ENCODE data around the gene UROS.

The UROS gene

DNA sequence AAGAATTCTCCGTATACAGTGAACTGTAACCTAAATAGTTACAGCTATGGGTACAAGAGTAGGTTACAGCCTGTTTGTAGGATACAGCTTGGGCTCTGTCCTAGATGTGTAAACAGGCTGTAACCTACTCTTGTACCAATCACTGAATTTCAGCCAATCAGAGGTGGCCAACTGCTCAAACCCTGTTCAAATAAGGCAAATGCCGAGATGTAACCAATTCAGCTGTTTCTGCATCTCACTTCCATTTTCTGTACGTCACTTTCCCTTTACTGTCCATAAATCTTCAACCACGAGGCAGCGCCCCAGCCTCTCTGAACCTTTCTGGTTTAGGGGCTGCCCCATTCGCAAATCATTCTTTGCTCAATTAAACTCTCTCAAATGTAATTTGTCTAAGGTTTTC, 39.1 kb downstream of the UROS start:
- Histone ChIP-seq H3K27ac (ENCODE audit: low read depth, low read length) (no peak overlapping the region), H3K9me3 (ENCODE audit: insufficient read depth, low read depth, low read length) (no peaks in the 10 kb centered on the region), H3K36me3 (ENCODE audit: insufficient read depth, low read length) (no peaks in the 10 kb centered on the region), H3K27me3 (ENCODE audit: insufficient read depth, low read length) (no peaks in the 10 kb centered on the region), H3K9ac (ENCODE audit: low read depth, low read length) (no peak overlapping the region), H3K4me3 (ENCODE audit: low read length) (no peak overlapping the region), H3K4me1 (ENCODE audit: insufficient read depth, low read length) (no peaks in the 10 kb centered on the region)
- 95% methylated on average over 6 of the region's 6 CpGs for WGBS

DNA sequence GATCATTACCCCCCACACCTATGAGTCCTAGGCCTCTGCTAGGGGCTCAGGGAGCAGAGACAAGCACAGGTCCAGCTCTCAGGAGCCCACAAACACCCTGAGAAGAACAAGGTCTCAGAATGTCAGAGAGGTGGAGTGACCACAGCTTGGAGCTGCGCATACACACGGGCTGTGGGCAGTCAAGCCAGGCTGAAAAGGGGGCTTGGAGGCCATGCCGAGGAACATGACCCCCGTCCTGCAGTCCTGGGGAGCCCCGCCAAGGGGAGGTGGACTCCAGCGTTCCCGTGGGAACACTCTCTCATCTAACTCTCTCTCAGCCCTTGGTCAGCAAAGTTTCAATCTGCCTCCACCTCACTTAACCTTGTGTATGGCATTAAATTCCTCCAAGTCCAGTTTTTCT, 39.6 kb downstream of the UROS start:
- Histone ChIP-seq H3K36me3 (ENCODE audit: insufficient read depth, low read length) (no peaks in the 10 kb centered on the region), H3K9ac (ENCODE audit: low read depth, low read length) (no peak overlapping the region), H3K9me3 (ENCODE audit: insufficient read depth, low read depth, low read length) (no peaks in the 10 kb centered on the region), H3K4me1 (ENCODE audit: insufficient read depth, low read length) (no peaks in the 10 kb centered on the region), H3K27ac (ENCODE audit: low read depth, low read length) (no peak overlapping the region), H3K27me3 (ENCODE audit: insufficient read depth, low read length) (no peaks in the 10 kb centered on the region), H3K4me3 (ENCODE audit: low read length) (no peak overlapping the region)
- WGBS, result 95% methylated on average over 7 of the region's 7 CpGs

- no peak overlapping the region for H3K9ac ChIP-seq (ENCODE audit: low read depth, low read length)
- H3K4me3 ChIP-seq (ENCODE audit: low read length), result no peak overlapping the region
- WGBS, result 86% methylated on average over 11 of the region's 11 CpGs
- H3K36me3 ChIP-seq (ENCODE audit: insufficient read depth, low read length), result no peaks in the 10 kb centered on the region
- no peaks in the 10 kb centered on the region for H3K27me3 ChIP-seq (ENCODE audit: insufficient read depth, low read length)
- H3K9me3 ChIP-seq (ENCODE audit: insufficient read depth, low read depth, low read length), result no peaks in the 10 kb centered on the region
- no peak overlapping the region for H3K27ac ChIP-seq (ENCODE audit: low read depth, low read length)
- H3K4me1 ChIP-seq (ENCODE audit: insufficient read depth, low read length), result no peaks in the 10 kb centered on the region
These were observed 40.4 kb downstream of the UROS start for GRCh38 chr10:125782616-125783015.

DNA sequence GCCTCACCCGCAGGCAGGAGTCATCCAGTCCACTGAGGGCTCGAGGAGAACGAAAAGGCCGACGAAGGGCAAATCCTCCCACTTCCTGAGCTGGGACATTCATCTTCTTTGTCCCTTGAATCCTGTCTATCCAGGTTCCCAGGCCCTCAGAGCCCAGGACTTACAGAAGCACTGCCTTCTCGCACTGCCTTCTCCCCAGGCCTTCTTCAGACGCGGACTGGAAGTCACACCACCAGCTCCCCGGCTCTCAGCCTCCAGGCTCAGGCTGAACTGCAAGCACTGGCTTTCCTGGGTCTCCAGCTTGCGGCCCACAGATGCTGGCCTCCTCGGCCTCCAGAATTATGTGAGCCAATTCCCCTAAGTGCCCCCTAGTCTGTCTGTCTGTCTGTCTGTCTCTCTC, 41.0 kb downstream of the UROS start:
- Histone ChIP-seq H3K36me3 (ENCODE audit: insufficient read depth, low read length) (no peaks in the 10 kb centered on the region), H3K9ac (ENCODE audit: low read depth, low read length) (no peak overlapping the region), H3K27me3 (ENCODE audit: insufficient read depth, low read length) (no peaks in the 10 kb centered on the region), H3K4me3 (ENCODE audit: low read length) (no peak overlapping the region), H3K27ac (ENCODE audit: low read depth, low read length) (no peak overlapping the region), H3K4me1 (ENCODE audit: insufficient read depth, low read length) (no peaks in the 10 kb centered on the region), H3K9me3 (ENCODE audit: insufficient read depth, low read depth, low read length) (no peaks in the 10 kb centered on the region)
- WGBS, result 92% methylated on average over 11 of the region's 11 CpGs

DNA sequence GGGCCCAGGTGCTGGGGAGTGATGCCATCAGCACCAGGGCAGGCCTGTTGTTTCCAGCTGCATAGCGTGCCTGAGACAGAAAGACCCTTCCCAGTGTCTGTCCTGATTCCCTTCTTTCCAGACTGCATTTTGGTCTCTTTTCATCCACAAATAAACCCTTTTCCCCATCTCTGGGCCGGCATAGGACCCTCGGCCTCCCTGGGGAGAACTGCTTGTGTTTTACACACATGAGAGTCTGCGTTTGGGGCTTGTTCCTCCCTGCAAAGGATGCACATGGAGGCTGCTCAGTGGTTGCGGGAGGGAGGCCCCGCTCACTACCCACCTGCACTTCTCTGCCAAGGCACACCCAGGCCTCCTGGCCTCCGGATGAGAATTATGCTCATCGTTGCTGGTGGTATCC, 41.7 kb downstream of the UROS start:
- Histone ChIP-seq H3K4me3 (ENCODE audit: low read length) (no peak overlapping the region), H3K27ac (ENCODE audit: low read depth, low read length) (no peak overlapping the region), H3K4me1 (ENCODE audit: insufficient read depth, low read length) (no peaks in the 10 kb centered on the region), H3K27me3 (ENCODE audit: insufficient read depth, low read length) (no peaks in the 10 kb centered on the region), H3K36me3 (ENCODE audit: insufficient read depth, low read length) (no peaks in the 10 kb centered on the region), H3K9ac (ENCODE audit: low read depth, low read length) (no peak overlapping the region), H3K9me3 (ENCODE audit: insufficient read depth, low read depth, low read length) (no peaks in the 10 kb centered on the region)
- WGBS, result 94% methylated on average over 8 of the region's 8 CpGs

GRCh38 chr10:125779403-125780327, 43.4 kb downstream of the UROS start:
- H3K27me3 ChIP-seq (ENCODE audit: insufficient read depth, low read length), result no peaks in the 10 kb centered on the region
- H3K36me3 ChIP-seq (ENCODE audit: insufficient read depth, low read length), result no peaks in the 10 kb centered on the region
- no peak overlapping the region for H3K4me3 ChIP-seq (ENCODE audit: low read length)
- H3K9ac ChIP-seq (ENCODE audit: low read depth, low read length), result no peak overlapping the region
- no peaks in the 10 kb centered on the region for H3K9me3 ChIP-seq (ENCODE audit: insufficient read depth, low read depth, low read length)
- no peaks in the 10 kb centered on the region for H3K4me1 ChIP-seq (ENCODE audit: insufficient read depth, low read length)
- 84% methylated on average over 10 of the region's 10 CpGs for WGBS
- no peak overlapping the region for H3K27ac ChIP-seq (ENCODE audit: low read depth, low read length)

GRCh38 chr10:125778556-125778955, 44.5 kb downstream of the UROS start:
- H3K4me1 ChIP-seq (ENCODE audit: insufficient read depth, low read length), result no peaks in the 10 kb centered on the region
- H3K9me3 ChIP-seq (ENCODE audit: insufficient read depth, low read depth, low read length), result no peaks in the 10 kb centered on the region
- H3K36me3 ChIP-seq (ENCODE audit: insufficient read depth, low read length), result no peaks in the 10 kb centered on the region
- H3K4me3 ChIP-seq (ENCODE audit: low read length), result no peak overlapping the region
- no peak overlapping the region for H3K27ac ChIP-seq (ENCODE audit: low read depth, low read length)
- no peak overlapping the region for H3K9ac ChIP-seq (ENCODE audit: low read depth, low read length)
- no peaks in the 10 kb centered on the region for H3K27me3 ChIP-seq (ENCODE audit: insufficient read depth, low read length)
- WGBS, result 73% methylated on average over 4 of the region's 5 CpGs

DNA sequence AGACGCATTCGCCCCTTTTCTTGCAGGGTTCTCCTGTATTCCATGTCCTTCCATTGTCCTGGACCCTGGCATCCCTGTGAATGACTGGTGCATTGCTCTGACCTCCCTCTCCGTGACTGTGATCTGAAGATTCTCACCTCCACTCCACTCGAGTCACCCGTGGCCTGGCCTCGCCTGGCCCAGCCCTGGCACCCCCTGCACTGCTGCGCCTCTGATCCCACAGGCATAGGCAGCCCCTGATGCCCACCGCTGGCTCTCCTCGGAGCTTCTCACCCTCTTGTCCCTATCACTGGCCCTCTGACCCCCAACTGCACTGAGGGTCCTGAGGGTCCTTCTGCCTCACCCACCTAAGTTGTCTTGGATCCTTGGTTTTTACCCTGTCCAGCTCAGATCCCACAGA, 45.3 kb downstream of the UROS start:
- Histone ChIP-seq H3K27me3 (ENCODE audit: insufficient read depth, low read length) (no peaks in the 10 kb centered on the region), H3K36me3 (ENCODE audit: insufficient read depth, low read length) (no peaks in the 10 kb centered on the region), H3K4me3 (ENCODE audit: low read length) (no peak overlapping the region), H3K9ac (ENCODE audit: low read depth, low read length) (no peak overlapping the region), H3K27ac (ENCODE audit: low read depth, low read length) (no peak overlapping the region), H3K9me3 (ENCODE audit: insufficient read depth, low read depth, low read length) (no peaks in the 10 kb centered on the region), H3K4me1 (ENCODE audit: insufficient read depth, low read length) (no peaks in the 10 kb centered on the region)
- 95% methylated on average over 9 of the region's 9 CpGs for WGBS

- no peaks in the 10 kb centered on the region for H3K9me3 ChIP-seq (ENCODE audit: insufficient read depth, low read depth, low read length)
- no peaks in the 10 kb centered on the region for H3K36me3 ChIP-seq (ENCODE audit: insufficient read depth, low read length)
- 96% methylated on average over 26 of the region's 26 CpGs for WGBS
- H3K4me3 ChIP-seq (ENCODE audit: low read length), result no peak within 1 kb of the TSS
- H3K4me1 ChIP-seq (ENCODE audit: insufficient read depth, low read length), result no peaks in the 10 kb centered on the region
- H3K9ac ChIP-seq (ENCODE audit: low read depth, low read length), result no peak within 1 kb of the TSS
- H3K27ac ChIP-seq (ENCODE audit: low read depth, low read length), result no peak within 1 kb of the TSS
- H3K27me3 ChIP-seq (ENCODE audit: insufficient read depth, low read length), result no peaks in the 10 kb centered on the region
These were observed 47.5 kb downstream of the UROS start, which contains the start of gene MMP21 for GRCh38 chr10:125775491-125776106. Gene MMP21, minus strand, starts transcription at chr10:125775821. Its CDS starts 0 bp downstream, at chr10:125775821.

DNA sequence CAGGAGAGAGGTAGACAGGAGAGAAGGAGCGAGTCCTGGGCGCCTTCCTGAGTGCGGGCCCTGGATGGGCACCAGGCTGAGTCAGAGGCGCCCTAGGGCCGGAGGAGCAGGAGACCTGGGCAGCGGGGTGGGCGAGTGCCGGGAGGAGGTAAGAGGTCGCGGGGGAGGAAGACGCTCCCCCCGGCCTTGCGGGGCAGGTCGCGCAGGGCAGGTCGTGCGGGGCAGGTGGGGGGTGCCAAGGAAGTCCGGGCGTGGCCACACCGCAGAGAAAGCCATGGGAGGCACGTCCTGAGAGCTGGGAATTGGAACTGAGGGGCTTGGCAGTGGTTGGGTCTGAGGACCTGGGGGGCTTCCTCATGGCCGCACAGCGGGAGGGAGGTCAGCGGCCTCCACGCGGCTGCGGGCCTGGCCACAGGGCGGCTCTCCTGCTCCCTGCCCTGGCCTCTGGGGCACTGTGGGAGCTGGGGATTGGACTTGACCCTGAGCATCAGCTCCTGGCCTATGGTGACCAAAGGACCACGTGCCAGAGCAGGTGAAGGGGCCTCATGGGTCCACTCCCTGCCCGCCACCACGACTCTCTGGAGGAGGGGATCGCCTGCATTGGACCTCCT, 48.4 kb downstream of the UROS start:
- Histone ChIP-seq H3K27me3 (ENCODE audit: insufficient read depth, low read length) (no peaks in the 10 kb centered on the region), H3K27ac (ENCODE audit: low read depth, low read length) (no peak overlapping the region), H3K4me1 (ENCODE audit: insufficient read depth, low read length) (no peaks in the 10 kb centered on the region), H3K9ac (ENCODE audit: low read depth, low read length) (no peak overlapping the region), H3K9me3 (ENCODE audit: insufficient read depth, low read depth, low read length) (no peaks in the 10 kb centered on the region), H3K4me3 (ENCODE audit: low read length) (no peak overlapping the region), H3K36me3 (ENCODE audit: insufficient read depth, low read length) (no peaks in the 10 kb centered on the region)
- 95% methylated on average over 32 of the region's 32 CpGs for whole genome bisulfite sequencing
